Breast epithelium (tissue), 4 donors: ENCODE measurements around the gene BICC1. TPM values are rescaled to one million over a fixed set of nuclear protein-coding genes. Genes with fewer than 3 reads are reported as not detected.

ENCODE experiments used
- DNase-seq, 2 donors: peaks; one replicate each; pipeline ENCODE4 v3.0.0-alpha.2; 2019; ENCODE audit warnings: low spot score in 2 of 2
- H3K27ac ChIP-seq, 2 donors: fragments of 200-600 bp; sonication (generic) in 1 of 2; one replicate each; pipeline ENCODE4 v1.5.1; 2016 to 2019; ENCODE audit warnings: mild to moderate bottlenecking in 1 of 2
- H3K27me3 ChIP-seq, 2 donors: fragments of 200-600 bp; sonication (generic) in 1 of 2; one replicate each; pipeline versions ENCODE4 v1.5.1 to v1.6.0; 2017 to 2019; ENCODE audit warnings: control low read depth in 1 of 2, mild to moderate bottlenecking in 1 of 2
- H3K36me3 ChIP-seq: fragments of 200-600 bp; one replicate; pipeline ENCODE4 v1.5.1; 2019
- H3K4me1 ChIP-seq, 2 donors: fragments of 200-600 bp; sonication (generic); one replicate each; pipeline ENCODE4 v1.5.1; 2016 to 2019; ENCODE audit warnings: control low read depth in 1 of 2
- H3K4me3 ChIP-seq, 3 donors: fragments of 200-600 bp; sonication (generic); 1 replicate in 2 of 3; 2 replicates in 1 of 3; pipeline ENCODE4 v1.5.1; 2016 to 2019; ENCODE audit warnings: mild to moderate bottlenecking in 3 of 3, moderate library complexity in 2 of 3
- H3K9me3 ChIP-seq, 2 donors: fragments of 200-600 bp; sonication (generic) in 1 of 2; one replicate each; pipeline ENCODE4 v1.5.1; 2016 to 2019; ENCODE audit warnings: control low read depth in 1 of 2
- CTCF ChIP-seq, 3 donors: fragments of 450-650 bp; IDR thresholded peaks; one replicate each; pipeline ENCODE4 v1.5.1; 2016 to 2017; ENCODE audit warnings: antibody characterized with exemption in 3 of 3, mild to moderate bottlenecking in 3 of 3, moderate library complexity in 3 of 3
- POLR2A ChIP-seq: fragments of 450-650 bp; IDR thresholded peaks from one replicate; pipeline ENCODE4 v1.6.1; 2016; ENCODE audit warnings: antibody characterized with exemption, mild to moderate bottlenecking, moderate library complexity
- POLR2AphosphoS5 ChIP-seq, 3 donors: sonication (generic); formaldehyde crosslinking; IDR thresholded peaks; one replicate each; pipeline ENCODE4 v1.6.1; 2017; ENCODE audit warnings: antibody characterized with exemption in 3 of 3
- intact Hi-C: fragments of 100-400 bp; cut with DNase I; formaldehyde crosslinking; loops from one replicate; pipeline ENCODE4 v1.15.1; 2023; ENCODE audit warnings: low total_unique reads
- total RNA-seq, 3 donors: library from RNA; depleted of rRNA; stranded (reverse); fragments of >200 nt; gene quantifications; one replicate each; pipeline ENCODE4 v1.1.0, GENCODE V29; 2016

Gene BICC1
- total RNA-seq, 3 donors from 2014 or later = 24.3 to 35.5 (median 26.2) TPM

DNA sequence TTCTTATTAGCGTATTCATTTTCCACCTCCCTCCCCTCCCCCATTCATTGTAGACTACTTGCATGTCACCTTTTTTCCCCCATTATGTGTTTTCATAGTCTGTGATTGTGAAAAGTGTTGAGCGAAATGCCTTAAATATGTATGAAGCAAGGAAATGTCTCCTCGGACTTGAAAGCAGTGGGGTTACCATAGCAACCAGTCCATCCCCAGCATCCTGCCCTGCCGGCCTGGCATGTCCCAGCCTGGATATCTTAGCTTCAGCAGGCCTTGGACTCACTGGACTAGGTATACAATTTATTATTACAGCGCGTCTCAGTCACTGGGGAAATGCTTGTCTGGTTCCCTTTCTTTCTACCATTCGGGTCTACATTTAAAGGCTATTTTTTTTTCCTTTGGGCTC, 283.6 kb downstream of the BICC1 start:
- intact Hi-C loops = no loop called here
- DNase-seq = no peak
- Histone ChIP-seq H3K27ac (no peak overlapping the region), H3K27me3 (no peaks in the 10 kb centered on the region), H3K9me3 (no peaks in the 10 kb centered on the region), H3K36me3 (no peaks in the 10 kb centered on the region), H3K4me1 (no peaks in the 10 kb centered on the region), H3K4me3 (no peak overlapping the region)
- no peak for TF ChIP-seq POLR2AphosphoS5 (IDR thresholded peaks at IDR 0.05)
- no peak for TF ChIP-seq POLR2A
- TF ChIP-seq CTCF (IDR thresholded peaks at IDR 0.05) = no peak

DNA sequence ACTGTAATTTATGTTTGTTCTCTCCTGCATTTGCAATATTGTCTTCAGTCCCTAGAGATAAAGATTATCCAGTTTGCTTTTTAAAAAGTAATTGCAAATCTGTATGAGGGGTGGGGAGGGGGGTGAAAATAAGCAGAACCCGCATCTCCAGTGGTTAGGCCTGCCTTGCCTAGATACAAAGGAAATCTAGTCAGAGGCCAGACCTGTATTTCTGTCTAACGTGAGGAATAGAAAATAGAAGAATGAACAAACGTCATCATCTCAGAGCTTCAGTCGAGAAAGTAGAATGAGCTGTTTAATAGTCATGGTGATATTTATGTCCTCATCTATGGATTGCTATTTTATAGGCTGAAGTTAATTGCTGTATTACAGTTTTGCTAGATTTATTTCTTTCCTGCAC, 284.2 kb downstream of the BICC1 start:
- Histone ChIP-seq H3K4me1 (no peaks in the 10 kb centered on the region), H3K36me3 (no peaks in the 10 kb centered on the region), H3K27ac (no peak overlapping the region), H3K9me3 (no peaks in the 10 kb centered on the region), H3K4me3 (no peak overlapping the region), H3K27me3 (no peaks in the 10 kb centered on the region)
- TF ChIP-seq POLR2AphosphoS5 (IDR thresholded peaks at IDR 0.05) (no peak), POLR2A (no peak), CTCF (IDR thresholded peaks at IDR 0.05) (no peak)
- DNase-seq = no peak
- intact Hi-C loops = no loop called here

- H3K27me3 ChIP-seq = no peaks in the 10 kb centered on the region
- DNase-seq = no peak
- intact Hi-C loops = no loop called here
- no peak overlapping the region for H3K4me3 ChIP-seq
- H3K9me3 ChIP-seq = no peaks in the 10 kb centered on the region
- no peak overlapping the region for H3K27ac ChIP-seq
- H3K36me3 ChIP-seq = no peaks in the 10 kb centered on the region
- TF ChIP-seq CTCF (IDR thresholded peaks at IDR 0.05) = no peak
- H3K4me1 ChIP-seq = no peaks in the 10 kb centered on the region
Observed at GRCh38 chr10:58797356-58797755, 284.7 kb downstream of the BICC1 start.

- no peaks in the 10 kb centered on the region for H3K9me3 ChIP-seq
- TF ChIP-seq CTCF (IDR thresholded peaks at IDR 0.05) = no peak
- TF ChIP-seq POLR2A = no peak
- TF ChIP-seq POLR2AphosphoS5 (IDR thresholded peaks at IDR 0.05) = no peak
- no peak overlapping the region for H3K4me3 ChIP-seq
- intact Hi-C loops = no loop called here
- H3K27ac ChIP-seq = no peak overlapping the region
- no peaks in the 10 kb centered on the region for H3K4me1 ChIP-seq
- H3K27me3 ChIP-seq = no peaks in the 10 kb centered on the region
- DNase-seq = no peak
- H3K36me3 ChIP-seq = no peaks in the 10 kb centered on the region
Observed at GRCh38 chr10:58802047-58802446, 289.4 kb downstream of the BICC1 start.

DNA sequence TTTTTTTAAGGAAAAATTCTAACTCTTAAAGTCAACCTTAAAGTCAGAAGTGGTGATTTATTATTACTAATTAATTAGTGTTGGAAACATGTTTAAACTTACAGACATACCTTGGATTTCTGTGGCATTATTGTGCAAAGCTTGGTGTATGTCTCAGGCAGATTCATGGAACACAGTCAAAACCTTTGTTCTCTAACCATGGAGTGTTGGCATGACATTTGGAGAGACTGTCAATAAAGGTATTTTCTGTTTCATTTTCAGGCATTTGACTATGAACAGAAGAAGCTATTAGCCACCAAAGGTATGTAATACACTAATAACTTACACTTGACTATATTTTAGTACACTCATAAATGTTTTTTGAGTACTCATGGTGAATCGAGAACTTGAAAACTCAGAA, 293.7 kb downstream of the BICC1 start:
- H3K4me3 ChIP-seq = no peak overlapping the region
- intact Hi-C loops = no loop called here
- H3K36me3 ChIP-seq = no peaks in the 10 kb centered on the region
- no peak for DNase-seq
- TF ChIP-seq POLR2AphosphoS5 (IDR thresholded peaks at IDR 0.05) (no peak), CTCF (IDR thresholded peaks at IDR 0.05) (no peak), POLR2A (no peak)
- no peaks in the 10 kb centered on the region for H3K27me3 ChIP-seq
- no peak overlapping the region for H3K27ac ChIP-seq
- H3K4me1 ChIP-seq = no peaks in the 10 kb centered on the region
- H3K9me3 ChIP-seq = no peaks in the 10 kb centered on the region
